OCI-LY7 (cell line): ENCODE results near the gene NFIA.

ENCODE experiments used
- EZH2phosphoT487 ChIP-seq: fragments of 200-600 bp; sonication (generic); IDR thresholded peaks from 2 replicates; pipeline ENCODE4 v1.6.1; 2018; ENCODE audit warnings: low read depth, borderline replicate concordance, mild to moderate bottlenecking, mixed run types, antibody characterized with exemption, low read length, moderate library complexity, mixed read lengths
- TF ChIP-seq, protein P1 (sequence below): fragments of 200-600 bp; sonication (generic); conservative IDR thresholded peaks from 2 replicates; pipeline ENCODE4 v1.5.1; 2014; ENCODE audit warnings: mild to moderate bottlenecking, antibody characterized with exemption, low read length, moderate library complexity, mixed read lengths

DNA sequence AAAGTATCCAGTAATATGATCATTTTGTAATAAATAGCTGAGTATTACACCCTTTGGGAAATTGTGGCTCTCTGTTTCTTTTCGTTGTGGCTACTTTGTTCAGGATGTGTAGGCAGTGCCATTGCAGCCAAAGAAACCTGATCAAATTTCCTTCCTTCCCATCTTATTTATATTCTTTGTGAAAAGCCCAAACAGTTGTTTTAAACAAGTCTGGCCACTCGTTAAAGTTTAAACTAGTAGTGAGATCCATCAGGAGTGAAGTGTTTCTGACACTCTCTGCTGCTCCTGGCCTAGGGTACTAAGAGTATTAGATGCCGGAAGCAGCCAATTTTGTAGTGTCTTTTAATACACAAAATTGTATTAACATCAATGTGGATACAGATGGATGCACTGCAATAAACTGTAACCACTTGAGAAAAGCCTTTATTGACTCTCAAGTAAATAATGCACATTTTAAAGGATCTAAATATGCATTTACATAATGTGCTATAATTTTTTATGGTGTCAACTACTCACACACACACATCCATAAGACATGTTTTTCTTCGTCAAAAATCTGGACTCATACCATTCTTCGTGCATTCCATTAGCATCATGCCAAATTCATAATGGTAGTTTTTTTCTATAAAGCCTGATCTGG is 317.9 kb downstream of the NFIA start:
- TF ChIP-seq, protein P1, sequence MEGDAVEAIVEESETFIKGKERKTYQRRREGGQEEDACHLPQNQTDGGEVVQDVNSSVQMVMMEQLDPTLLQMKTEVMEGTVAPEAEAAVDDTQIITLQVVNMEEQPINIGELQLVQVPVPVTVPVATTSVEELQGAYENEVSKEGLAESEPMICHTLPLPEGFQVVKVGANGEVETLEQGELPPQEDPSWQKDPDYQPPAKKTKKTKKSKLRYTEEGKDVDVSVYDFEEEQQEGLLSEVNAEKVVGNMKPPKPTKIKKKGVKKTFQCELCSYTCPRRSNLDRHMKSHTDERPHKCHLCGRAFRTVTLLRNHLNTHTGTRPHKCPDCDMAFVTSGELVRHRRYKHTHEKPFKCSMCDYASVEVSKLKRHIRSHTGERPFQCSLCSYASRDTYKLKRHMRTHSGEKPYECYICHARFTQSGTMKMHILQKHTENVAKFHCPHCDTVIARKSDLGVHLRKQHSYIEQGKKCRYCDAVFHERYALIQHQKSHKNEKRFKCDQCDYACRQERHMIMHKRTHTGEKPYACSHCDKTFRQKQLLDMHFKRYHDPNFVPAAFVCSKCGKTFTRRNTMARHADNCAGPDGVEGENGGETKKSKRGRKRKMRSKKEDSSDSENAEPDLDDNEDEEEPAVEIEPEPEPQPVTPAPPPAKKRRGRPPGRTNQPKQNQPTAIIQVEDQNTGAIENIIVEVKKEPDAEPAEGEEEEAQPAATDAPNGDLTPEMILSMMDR: no peak
- TF ChIP-seq EZH2phosphoT487: no peak
